Activated CD4-positive, alpha-beta T cell treated with anti-CD3 and anti-CD28 coated beads, Interleukin-10, Interleukin-2, amounts not matched to agents 100 ng/mL and 50 ng/mL, durations not matched to agents 16 hours and 8 hours (primary cell): ENCODE results near the gene DEPDC1.
"Not testable (repeated sequence)": the region's sequence is repeated elsewhere in the genome, so short reads cannot be mapped to it uniquely, and the experiment has no call there.

Source experiments
- DNase-seq: peaks from one replicate; pipeline ENCODE4 v3.0.0-alpha.2; 2020

Gene DEPDC1, protein sequence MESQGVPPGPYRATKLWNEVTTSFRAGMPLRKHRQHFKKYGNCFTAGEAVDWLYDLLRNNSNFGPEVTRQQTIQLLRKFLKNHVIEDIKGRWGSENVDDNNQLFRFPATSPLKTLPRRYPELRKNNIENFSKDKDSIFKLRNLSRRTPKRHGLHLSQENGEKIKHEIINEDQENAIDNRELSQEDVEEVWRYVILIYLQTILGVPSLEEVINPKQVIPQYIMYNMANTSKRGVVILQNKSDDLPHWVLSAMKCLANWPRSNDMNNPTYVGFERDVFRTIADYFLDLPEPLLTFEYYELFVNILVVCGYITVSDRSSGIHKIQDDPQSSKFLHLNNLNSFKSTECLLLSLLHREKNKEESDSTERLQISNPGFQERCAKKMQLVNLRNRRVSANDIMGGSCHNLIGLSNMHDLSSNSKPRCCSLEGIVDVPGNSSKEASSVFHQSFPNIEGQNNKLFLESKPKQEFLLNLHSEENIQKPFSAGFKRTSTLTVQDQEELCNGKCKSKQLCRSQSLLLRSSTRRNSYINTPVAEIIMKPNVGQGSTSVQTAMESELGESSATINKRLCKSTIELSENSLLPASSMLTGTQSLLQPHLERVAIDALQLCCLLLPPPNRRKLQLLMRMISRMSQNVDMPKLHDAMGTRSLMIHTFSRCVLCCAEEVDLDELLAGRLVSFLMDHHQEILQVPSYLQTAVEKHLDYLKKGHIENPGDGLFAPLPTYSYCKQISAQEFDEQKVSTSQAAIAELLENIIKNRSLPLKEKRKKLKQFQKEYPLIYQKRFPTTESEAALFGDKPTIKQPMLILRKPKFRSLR

DNA sequence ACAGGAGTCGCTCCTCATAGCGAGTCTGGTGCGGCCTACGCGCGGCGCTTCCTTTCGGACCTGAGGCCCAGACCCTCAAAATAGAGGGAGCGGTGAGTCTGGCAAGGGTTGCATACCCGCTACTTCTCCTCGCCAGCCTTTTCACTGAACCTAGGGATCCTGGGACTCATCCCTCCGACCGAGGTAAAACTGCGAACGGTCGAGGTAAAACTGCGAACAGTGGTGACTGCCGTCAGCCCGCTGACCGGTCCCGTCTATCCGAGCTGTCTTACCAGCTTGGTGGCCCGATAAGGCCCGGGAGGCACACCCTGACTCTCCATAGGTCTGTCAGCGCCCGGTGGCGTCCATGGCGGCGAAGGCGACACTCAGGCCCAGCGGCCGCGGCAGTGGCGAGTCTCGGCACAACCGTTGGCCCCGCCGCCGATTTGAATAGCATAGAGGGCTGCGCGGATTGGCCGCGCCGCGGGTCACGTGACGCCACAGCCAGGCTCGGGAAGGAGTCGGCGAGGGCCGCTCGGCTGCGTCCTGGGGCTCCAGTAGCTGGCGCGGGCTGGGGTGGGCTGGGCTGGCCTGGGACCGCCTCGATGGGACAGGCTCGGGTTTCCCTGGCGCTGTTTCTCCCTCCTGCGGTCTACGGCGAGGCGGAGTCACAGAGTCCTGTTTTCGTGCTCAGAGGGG lies at the start of gene DEPDC1:
TSS of gene DEPDC1 (minus strand) at position 403 of the 678 bp plus-strand sequence. CDS start at position 320, 83 bp downstream.
- DNase-seq = peak; percentile 93

DNA sequence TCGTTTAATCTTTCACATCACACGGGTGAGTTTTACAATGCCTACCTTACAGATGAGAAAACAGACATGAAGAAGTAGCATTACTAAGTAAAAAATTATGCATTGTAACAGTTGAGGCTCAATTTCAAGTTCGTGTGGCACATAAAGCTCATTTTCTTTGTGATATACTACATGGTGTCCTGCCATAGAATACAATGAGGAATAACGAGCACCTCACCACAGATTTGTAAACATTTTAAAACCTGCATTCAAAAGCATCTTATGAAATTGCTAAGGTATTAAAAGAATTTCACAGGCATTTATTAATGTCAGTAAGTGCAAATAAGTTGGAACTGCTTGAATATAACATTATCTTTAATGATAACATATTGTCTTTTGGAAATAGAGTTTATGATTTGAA lies 47.8 kb upstream of the DEPDC1 start:
- no peak for DNase-seq

DNA sequence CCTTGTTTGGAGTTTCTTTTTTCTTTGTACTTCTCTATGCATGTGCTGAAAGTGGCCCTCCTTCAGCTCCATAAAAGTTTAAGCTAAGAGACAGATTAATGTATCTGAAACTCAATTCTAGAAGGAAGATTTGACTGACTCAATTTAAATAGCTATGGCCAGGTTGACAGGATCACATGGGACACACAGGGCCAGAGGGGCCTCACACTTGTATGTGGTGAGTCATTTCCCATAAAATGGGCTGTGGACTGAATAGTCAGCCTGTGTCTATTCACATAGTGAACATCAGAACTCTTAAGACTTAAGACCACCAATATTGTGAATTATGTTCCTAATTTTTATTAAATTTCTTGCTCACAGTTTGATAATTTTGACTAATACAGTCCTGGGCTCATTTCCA lies 45.7 kb upstream of the DEPDC1 start:
- DNase-seq = peak; percentile 3

DNA sequence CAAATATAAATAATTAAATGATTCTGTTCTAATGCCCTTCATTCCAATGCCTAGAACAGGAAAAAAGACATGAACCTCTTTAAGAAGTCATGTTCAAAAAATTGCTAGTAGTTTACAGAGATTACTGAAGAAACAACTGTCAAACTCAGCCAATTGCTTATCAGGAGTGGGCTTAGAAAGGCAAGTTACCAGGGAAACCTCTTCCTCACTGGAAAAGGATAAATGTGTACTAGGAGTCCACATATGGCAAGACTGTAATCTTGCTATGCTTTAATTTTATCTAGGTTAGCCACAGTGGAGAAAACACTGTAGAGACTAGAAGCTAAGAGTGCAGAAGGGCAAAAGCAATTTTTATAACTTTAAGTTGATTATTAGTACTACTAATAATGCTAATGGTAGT lies 42.1 kb upstream of the DEPDC1 start:
- no peak for DNase-seq

DNA sequence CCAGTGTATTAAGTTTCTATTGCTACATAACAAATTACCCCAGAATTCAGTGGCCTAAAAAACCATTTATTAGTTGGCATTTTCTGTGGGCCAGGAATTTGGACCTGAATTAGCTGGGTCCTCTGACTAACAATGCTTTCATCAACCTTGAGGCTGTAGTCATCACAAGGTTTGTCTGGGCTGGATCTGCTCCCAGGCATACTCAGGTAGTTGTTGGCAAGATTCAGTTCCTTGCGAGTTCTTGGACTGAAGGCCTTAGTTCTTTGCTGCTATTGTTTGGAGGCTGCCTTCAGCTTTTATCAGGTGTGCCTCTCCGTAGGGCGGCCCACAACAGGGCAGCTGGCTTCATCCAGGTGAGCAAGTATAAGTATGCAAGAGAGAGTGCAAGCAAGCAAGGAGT lies 31.4 kb upstream of the DEPDC1 start:
- no peak for DNase-seq

DNA sequence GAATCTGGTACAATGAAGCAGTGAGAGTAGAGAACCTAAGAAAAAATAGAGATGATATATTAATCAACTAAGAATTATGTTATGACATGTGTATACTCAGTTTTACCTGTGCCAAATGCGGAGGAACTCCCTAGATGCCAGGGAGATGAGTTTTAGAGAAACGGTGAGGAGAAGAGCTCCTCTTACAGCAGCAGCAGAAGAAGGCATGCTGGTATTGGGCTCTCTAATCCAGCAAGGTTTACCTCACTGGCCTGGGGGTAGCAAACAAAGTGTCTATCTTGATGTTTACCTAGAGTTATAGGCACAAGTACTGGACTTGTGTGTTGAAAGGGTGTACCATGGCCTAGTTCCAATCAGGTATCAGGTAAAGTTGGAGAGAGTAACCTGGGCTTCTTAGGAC lies 28.9 kb upstream of the DEPDC1 start:
- DNase-seq = no peak

DNA sequence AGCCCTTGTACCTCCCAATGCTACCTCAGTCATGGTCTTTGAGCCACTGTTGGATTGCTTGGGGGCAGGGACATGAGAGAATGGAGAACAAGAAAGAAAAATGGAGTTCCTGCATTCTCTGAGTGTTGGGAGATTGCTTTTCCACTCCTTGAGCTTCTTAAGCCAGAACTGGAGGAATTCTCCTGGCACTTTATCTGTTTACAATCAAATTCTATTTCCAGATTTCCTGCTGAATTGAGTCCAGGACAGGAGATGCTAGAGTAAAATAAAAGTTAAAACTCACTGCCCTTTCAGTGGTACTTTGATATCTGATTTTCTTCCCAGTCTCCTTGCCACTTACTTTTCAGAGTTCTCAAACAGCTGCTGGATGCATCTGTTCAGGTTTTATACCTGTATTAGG lies 24.4 kb upstream of the DEPDC1 start:
- no peak for DNase-seq

DNA sequence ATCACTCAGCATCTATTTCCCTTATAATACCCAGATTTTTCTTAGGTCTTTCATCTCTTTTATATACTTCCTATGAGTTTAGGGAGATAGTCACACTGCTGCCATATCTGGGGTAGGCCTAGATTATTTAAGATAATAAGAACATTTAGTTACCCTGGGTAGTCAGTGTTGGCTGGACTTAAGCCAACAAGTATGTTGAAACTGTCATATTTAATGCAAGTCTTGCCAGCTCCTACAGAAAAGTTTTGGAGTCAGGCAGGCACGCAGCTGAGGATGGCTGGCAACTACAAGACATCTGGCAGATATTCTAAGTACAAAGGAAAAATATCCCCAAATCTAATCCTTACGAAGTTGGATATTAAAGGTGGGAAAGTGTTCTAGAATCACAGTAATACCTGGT lies 19.2 kb upstream of the DEPDC1 start:
- DNase-seq = no peak

DNA sequence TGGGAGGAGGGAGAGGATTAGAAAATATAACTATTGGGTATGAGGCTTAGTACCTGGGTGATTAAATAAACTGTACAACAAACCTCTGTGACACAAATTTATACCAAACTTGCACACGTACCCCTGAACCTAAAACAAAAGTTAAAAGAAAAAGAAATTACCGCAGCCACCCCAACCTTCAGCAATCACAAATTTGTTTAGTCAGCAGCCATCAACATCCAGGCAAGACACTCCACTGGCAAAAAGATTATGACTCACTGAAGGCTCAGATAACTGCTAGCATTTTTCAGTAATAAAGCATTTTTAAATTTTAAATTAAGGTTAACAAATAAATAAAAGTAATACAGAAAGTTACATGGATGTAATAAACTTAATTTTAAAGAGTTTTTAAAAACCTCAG lies 14.4 kb upstream of the DEPDC1 start:
- no peak for DNase-seq

DNA sequence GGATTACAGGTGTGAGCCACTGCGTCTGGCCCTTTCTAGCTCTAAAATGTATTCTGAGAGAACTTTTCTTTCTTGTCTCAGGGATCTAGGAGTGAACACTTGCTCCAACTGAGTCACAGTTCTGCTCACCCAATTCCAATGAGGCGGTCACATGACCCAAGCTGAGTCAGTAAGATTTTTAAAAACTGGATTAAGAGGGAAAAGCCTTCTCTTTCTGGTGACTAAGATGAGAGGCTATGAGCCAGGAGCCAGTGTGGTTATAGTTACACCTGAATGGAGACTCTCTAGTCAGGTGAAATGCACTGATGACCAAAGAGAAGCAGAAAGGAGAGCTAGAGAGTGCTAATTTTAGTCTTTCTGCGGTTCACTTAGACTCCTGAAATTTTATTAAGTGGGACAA lies 9.5 kb upstream of the DEPDC1 start:
- DNase-seq = no peak

DNA sequence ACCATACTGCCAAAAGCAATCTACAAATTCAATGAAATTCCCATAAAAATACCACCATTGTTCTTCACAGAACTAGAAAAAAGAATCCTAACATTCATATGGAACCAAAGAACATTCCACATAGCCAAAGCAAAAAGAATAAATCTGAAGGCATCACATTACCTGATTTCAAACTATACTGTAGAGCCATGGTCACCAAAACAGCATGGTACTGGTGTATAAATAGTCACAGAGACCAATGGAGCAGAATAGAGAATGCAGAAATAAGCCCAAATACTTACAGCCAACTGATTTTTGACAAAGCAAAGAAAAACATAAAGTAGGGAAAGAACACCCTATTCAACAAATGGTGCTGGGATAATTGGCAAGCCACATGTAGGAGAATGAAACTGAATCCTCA lies 6.2 kb upstream of the DEPDC1 start:
- DNase-seq = no peak

DNA sequence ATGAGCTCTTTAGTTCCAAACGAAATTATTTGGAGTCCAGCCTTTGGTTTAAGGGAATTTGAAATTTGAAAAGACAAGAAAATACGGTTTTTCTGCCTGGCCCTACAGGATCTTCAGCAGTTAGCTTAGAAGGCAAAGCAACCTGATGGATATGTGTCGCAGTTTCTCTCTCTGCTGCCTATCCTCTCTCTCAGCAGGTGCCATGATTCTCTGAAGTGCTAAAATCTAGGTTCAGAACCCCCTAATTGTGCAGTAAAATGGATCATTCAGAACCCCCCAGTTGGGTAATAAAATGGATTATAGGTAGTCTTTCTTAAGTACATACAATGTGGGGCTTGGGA lies 446 bp upstream of the DEPDC1 start:
- DNase-seq = no peak

DNA sequence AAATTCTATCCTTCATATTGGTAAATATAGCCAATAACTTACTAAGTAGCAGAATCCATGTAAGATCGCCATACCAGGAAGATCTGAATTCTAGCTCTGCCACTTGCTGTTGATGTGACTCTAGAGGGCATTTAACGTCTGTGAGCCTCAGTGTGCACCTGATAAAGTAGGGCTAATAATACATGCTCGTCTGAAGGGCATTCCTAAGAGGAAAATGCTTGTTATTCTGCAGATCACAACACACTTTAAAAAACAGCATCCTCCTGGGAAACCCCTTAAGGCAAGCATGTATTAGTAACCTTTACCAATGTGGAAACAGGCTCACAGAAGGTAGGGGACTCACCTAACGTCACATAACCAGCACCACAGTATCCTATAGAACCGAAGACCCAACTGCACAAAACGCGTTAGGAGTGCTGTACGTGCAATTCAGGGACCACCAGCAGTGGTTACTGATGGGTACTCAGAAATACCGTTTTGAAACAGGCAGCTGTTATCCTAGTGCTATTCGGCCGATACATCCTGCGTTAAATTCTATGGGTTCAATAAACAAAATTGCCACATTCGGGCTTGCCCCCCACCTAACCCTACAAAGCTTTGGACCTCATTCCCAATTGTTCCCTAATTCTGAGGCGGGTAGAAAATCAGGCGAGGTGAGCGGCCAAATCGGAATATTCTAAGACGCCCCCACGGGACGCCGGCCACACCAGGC lies 758 bp downstream of the DEPDC1 start:
- peak; percentile 19 for DNase-seq

DNA sequence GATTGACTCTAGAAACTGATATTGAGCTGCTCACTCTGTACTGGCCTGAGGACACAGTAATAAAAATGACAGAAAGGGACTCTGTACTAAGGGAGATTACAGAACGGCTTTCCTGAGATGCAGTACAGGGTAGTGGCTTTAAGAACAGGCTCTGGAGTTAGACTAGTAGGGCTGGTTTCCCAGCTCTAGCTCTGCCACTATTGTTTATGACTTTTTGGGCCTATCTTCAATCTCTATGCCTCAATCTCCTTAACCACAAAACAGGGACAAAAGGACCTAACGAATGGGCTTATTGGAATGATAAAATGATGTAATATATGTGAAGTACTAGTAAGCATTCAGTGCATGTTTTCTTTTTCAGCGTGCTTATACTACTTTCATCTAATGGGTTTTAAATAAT lies 1.4 kb downstream of the DEPDC1 start:
- no peak for DNase-seq

DNA sequence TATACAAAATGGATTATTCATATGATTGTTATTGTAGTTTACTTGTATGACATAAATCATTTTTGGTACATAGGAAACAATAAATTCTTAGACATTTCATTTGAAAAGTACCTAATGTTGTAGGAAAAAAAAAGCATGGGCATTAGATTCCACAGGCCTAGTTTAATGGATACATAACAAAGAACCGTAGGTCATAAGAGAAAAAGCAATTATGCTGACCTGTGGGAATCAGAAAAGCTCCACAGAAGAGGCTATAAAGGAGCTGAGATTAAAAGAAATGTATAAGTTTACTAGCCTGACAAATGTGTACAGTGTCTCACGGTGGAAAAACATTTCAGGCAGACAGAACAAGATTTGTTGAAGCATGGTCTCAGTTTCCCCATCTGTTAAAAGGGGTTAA lies 3.7 kb downstream of the DEPDC1 start:
- no peak for DNase-seq

DNA sequence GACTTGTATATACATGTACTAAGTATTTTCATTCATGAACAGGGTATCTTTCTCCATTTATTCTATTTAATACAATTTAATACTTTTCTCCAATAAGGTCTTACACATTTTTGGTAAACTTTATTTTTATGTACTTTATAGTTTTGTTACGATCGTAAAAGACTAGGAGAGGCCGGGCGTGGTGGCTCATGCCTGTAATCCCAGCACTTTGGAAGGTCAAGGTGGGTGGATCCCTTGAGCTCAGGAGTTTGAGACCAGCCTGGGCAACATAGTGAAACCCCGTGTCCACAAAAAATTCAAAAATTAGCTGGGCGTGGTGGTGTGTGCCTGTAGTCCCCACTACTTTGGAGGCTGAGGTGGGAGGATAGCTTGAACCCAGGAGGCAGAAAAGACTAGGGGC lies 4.6 kb downstream of the DEPDC1 start:
- not testable (repeated sequence) for DNase-seq

DNA sequence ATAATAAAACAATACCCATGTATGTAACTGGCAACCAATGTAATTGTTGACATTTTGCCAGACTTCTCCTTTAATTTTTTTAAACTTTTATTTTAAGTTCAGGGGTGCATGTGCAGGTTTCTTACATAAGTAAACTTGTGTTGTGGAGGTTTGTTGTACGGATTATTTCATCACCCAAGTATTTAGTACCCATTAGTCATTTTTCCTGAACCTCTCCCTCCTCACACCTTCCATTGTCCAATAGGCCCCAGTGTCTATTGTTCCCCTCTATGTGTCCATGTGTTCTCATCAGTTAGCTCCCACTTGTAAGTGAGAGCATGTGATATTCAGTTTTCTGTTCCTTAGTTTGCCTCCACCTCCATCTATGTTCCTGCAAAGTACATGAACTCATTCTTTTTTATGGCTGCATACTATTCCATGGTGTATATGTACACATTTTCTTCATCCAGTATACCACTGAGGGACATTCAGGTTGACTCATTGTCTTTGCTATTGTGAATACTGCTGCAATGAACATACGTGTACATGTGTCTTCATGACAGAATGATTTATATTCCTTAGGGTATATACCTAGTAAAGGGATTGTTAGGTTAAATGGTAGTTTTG lies 6.7 kb downstream of the DEPDC1 start:
- no peak for DNase-seq

DNA sequence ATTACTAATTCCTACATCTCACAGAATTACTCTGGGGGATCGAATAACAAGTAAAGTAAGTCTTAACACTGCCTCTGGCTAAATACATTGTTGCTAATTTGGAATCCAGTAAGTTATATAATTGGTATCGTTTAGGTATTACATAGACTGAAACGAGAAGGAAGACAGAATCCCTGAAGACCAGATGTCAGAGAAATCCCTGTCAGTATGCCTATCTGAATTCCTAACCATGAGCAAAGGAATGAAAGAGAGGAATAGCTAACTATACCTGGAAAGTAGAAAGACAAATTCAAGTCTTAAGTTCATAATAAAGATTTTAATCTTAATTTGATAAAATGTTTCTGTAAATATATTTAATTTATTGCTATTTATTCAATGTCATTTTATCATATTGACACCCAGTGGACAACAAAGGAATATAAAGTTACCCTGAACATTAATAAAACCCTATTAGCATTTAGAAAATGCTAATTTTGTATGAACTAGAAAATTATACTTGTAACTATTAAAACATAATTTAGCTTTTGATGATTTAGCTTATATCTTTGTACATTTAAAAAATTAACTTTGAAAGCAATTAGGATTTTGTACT lies 11.4 kb downstream of the DEPDC1 start:
- DNase-seq = no peak

DNA sequence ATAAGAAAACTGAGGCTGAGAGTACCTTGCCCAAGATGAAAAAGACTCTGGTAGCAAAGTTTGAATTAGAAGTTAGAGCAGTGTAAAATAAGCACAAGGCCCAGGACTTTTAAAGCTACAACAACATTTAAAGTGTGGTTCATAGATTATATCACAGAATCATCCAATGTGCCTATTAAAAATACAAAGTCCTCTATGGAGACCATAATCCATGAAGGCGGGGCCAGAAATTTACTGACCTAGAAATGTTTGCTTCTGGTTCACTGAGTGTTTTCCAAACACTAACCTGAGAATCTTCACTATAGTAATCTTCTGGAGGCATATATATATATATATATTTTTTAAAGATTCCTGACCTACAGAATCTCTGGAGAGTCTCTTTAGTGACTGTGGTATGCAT lies 12.3 kb downstream of the DEPDC1 start:
- DNase-seq = no peak

DNA sequence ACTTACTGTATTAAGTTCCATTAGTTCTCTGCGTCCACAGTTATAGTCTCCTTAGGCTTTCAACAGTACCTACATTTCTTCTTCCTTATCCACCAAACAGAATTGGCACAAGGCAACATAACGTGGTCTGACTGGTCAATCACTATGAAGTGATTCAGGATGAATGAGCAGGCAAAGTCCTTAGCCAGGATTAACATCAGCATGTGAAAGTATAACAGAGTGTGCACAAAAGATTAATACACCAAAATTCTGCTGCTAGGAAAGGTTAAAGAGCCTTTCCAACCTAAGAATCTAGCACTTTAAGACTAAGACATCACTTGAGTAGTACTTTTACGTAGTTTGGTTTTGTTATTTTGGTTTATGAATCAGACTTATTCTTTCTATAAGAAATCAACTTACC lies 15.8 kb downstream of the DEPDC1 start:
- no peak for DNase-seq

DNA sequence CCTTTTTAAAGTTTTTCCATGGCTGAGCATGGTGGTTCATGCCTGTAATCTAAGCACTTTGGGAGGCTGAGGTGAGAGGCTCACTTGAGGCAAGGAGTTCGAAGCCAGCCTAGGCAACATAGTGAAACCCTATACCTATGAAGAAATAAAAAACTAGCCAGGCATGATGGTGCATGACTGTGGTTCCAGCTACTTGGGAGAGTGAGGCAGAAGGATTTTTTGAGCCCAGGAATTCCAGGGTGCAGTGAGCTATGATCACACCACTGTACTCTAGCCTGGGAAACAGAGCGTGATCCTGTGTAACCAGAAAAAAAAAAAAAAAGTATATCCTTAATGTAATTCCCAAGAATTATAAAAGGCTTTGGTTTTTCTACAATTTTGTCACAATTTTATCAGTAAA lies 17.4 kb downstream of the DEPDC1 start:
- no peak for DNase-seq

DNA sequence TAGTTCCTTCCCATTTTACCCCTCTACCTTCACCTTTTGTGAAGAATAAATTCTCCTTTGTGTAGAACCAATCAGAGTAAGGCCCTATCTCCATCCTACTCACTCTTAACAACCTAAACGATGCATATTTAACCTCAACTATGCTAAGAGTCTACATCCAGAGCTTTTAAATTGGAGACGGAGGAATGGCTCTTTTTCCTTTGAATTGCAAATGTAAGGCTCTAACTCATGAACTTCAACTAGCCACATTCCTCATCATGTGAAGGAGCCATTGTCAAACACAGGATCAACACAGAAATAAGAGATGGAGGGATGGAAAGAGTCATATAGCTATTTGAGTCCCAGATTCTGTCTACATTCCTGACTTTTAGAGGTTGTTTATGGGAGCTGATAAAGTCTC lies 18.2 kb downstream of the DEPDC1 start:
- DNase-seq = no peak
